AG04450 (cell line): ENCODE results near the gene MNDA. TPM values are rescaled to one million over a fixed set of nuclear protein-coding genes. Genes with fewer than 3 reads are reported as not detected.

Experiments used
- CTCF ChIA-PET: fragments of 300-600, 350-600 bp; formaldehyde crosslinking; extraction: SDS; loops from one replicate; lab custom pipeline; 2022; ENCODE audit warnings: antibody characterized with exemption, inconsistent platforms; lab: Charles Lee
- POLR2A ChIA-PET: fragments of 350-600 bp; formaldehyde crosslinking; extraction: SDS; loops from one replicate; lab custom pipeline; 2021; ENCODE audit warnings: antibody characterized with exemption, inconsistent platforms; lab: Yijun Ruan, JAX
- DNase-seq: peaks from one replicate; pipeline ENCODE4 v3.0.0-alpha.2; 2011; ENCODE audit warnings: low read depth, low spot score
- H3K27ac ChIP-seq: one replicate; pipeline ENCODE4 v1.5.1; 2012; ENCODE audit warnings: low read depth, low read length, control low read depth
- H3K27me3 ChIP-seq: one replicate; pipeline ENCODE4 v1.6.0; 2012; ENCODE audit warnings: low read length; ENCODE audit not compliant: control insufficient read depth, insufficient read depth
- H3K4me3 ChIP-seq: 2 replicates; pipeline ENCODE4 v1.5.1; 2011; ENCODE audit warnings: mild to moderate bottlenecking, low read depth, low read length, control low read depth
- H3K9me3 ChIP-seq: 2 replicates; pipeline ENCODE4 v1.5.1; 2012; ENCODE audit warnings: low read length; ENCODE audit not compliant: control insufficient read depth, insufficient read depth
- polyA plus RNA-seq: library from polyadenylated mRNA; depleted of rRNA; stranded (reverse); fragments of >200 nt; gene quantifications from 2 replicates; pipeline ENCODE4 v1.2.3, GENCODE V29; 2011
- TF ChIP-seq, protein P1 (sequence below): IDR thresholded peaks from 2 replicates; pipeline ENCODE4 v1.5.1; 2011; ENCODE audit warnings: low read depth, low read length, control low read depth, inconsistent platforms

The MNDA gene
- polyA plus RNA-seq, 1 experiment, result not detected

DNA sequence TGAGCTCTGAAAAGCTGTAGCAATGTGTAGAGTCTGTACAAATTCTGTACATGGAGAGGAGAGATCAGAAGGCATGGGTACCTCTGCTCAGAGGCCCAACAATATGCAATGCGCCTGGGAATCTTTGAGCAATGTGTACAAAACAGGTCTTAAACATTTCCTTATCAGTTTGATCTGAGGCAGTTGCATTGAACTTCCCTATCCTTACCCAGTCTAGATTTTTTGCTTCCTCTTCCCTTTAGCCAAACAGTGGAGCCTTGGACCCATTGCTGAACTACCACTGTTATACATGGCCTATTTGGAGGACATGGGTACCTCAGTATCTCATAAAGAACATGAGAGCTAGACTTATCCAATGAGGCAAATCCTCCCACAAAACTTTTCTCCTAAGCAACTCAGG lies 12.6 kb upstream of the MNDA start:
- no peaks in the 10 kb centered on the region for H3K27me3 ChIP-seq
- H3K4me3 ChIP-seq, result no peak overlapping the region
- ChIA-PET POLR2A (no interaction called here), CTCF (interaction anchor here (1.2 kb wide), 1 partner anchor 9 kb away, joined by 3 read pairs; no protein-coding TSS in a partner anchor)
- no peak for DNase-seq
- no peaks in the 10 kb centered on the region for H3K9me3 ChIP-seq
- TF ChIP-seq, protein P1, sequence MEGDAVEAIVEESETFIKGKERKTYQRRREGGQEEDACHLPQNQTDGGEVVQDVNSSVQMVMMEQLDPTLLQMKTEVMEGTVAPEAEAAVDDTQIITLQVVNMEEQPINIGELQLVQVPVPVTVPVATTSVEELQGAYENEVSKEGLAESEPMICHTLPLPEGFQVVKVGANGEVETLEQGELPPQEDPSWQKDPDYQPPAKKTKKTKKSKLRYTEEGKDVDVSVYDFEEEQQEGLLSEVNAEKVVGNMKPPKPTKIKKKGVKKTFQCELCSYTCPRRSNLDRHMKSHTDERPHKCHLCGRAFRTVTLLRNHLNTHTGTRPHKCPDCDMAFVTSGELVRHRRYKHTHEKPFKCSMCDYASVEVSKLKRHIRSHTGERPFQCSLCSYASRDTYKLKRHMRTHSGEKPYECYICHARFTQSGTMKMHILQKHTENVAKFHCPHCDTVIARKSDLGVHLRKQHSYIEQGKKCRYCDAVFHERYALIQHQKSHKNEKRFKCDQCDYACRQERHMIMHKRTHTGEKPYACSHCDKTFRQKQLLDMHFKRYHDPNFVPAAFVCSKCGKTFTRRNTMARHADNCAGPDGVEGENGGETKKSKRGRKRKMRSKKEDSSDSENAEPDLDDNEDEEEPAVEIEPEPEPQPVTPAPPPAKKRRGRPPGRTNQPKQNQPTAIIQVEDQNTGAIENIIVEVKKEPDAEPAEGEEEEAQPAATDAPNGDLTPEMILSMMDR, result no peak
- H3K27ac ChIP-seq, result no peak overlapping the region

DNA sequence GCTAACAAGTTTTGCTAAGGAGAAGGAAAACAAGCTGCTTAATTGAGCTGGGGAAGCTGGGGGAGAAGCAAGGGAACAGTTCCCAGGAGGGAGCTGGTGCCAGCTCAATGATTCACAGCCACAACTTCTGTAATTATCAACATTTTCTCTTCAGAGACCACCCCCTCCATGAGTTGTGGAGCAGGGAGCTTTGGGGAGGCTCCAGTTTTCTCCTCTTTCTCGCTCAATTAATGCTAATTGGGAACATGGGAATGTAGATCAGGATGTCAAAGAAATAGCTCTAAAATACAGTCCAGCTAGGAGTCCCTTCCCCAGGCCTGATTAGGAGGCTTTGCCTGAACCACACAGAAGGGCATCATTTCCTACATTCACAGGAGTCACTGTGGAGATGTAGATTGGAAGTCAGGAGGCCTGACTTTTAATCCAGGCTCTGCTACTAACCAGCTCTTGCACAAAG lies 12.1 kb upstream of the MNDA start:
- H3K27ac ChIP-seq, result no peak overlapping the region
- ChIA-PET POLR2A (no interaction called here), CTCF (interaction anchor here (1.2 kb wide), 1 partner anchor 8 kb away, joined by 3 read pairs; no protein-coding TSS in a partner anchor)
- no peak for DNase-seq
- H3K27me3 ChIP-seq, result no peaks in the 10 kb centered on the region
- TF ChIP-seq, protein P1, result no peak
- no peak overlapping the region for H3K4me3 ChIP-seq
- H3K9me3 ChIP-seq, result no peaks in the 10 kb centered on the region

DNA sequence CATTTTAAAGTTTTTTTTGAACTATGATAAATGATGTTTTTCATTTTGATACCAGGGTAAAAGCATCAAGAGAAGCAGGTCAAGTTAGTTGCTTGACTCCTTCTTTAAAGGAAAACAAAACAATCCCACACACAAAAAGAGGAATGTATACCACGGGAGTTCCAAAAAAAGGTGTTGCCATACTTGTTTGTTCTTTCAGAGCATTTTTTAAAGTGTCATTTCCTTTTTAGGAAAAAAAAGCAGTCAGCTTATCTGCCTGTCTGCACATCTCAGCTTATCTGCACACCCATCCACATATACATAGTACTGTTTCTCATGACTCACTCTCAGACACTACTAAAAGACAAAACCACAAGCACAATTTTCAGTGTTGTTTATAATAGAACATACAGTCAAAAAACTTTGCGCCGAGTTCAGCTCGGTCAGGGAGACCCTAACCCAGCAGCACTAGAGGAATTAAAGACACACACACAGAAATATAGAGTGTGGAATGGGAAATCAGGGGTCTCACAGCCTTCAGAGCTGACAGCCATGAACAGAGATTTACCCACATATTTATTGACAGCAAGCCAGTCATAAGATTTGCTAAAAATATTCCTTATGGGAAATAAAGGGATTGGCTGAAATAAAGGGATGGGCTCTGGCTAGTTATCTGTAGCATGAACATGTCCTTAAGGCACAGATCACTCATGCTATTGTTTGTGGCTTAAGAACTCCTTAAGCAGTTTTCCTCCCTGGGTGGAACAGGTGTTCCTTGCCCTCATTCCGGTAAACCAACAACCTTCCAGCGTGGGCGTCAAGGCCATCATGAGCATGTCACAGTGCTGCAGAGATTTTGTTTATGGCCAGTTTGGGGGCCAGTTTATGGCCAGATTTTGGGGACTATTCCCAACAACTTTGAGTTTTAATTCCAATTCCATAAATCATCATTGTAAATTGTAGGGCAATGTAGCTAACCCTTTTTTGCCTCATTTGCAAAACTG lies 11.4 kb upstream of the MNDA start:
- no peak for DNase-seq
- no peak overlapping the region for H3K4me3 ChIP-seq
- CTCF ChIA-PET, result interaction anchor here (1.2 kb wide), 1 partner anchor 8 kb away, joined by 3 read pairs; no protein-coding TSS in a partner anchor
- H3K27me3 ChIP-seq, result no peaks in the 10 kb centered on the region
- H3K27ac ChIP-seq, result no peak overlapping the region
- TF ChIP-seq, protein P1, result no peak
- POLR2A ChIA-PET, result no interaction called here
- H3K9me3 ChIP-seq, result no peaks in the 10 kb centered on the region

DNA sequence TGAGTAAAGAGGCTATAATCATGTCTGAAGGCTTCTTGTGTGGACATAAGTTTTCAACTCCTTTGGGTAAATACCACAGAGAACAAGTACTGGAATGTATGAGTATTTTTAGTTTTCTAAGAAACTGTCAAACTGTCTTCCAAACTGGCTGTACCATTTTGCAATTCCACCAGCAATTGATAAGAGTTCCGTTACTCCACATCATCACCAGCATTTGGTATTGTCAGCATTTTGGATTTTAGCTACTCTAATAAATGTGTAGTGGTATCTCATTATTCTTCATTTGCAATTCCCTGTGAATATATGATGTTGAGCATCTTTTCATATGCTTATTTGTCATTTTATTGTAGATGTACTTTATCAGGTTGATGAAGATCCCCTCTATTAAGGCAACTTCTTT lies 9.4 kb upstream of the MNDA start:
- Histone ChIP-seq H3K4me3 (no peak overlapping the region), H3K27me3 (no peaks in the 10 kb centered on the region), H3K9me3 (no peaks in the 10 kb centered on the region), H3K27ac (no peak overlapping the region)
- POLR2A ChIA-PET, result no interaction called here
- no peak for DNase-seq
- TF ChIP-seq, protein P1, result no peak
- CTCF ChIA-PET, result interaction anchor here (0.6 kb wide), 1 partner anchor 14 kb away, joined by 10 read pairs; no protein-coding TSS in a partner anchor
